GM12878 (cell line): ENCODE measurements around the gene MSH5.

Source experiments
- BHLHE40 ChIP-seq, 2 experiments: fragments of 450-650 bp in 1 of 2; IDR thresholded peaks; 2 replicates each; pipeline ENCODE4 v1.6.1; 2011 to 2017; ENCODE audit warnings: low read depth in 2 of 2, borderline replicate concordance in 1 of 2, improper control_type of control experiment in 1 of 2, low read length in 1 of 2, mild to moderate bottlenecking in 1 of 2
- NRF1 ChIP-seq: conservative IDR thresholded peaks from 2 replicates; pipeline ENCODE4 v1.6.1; 2011; ENCODE audit warnings: mild to moderate bottlenecking, low read depth, low read length, improper control_type of control experiment
- POLR2AphosphoS5 ChIP-seq: IDR thresholded peaks from 2 replicates; pipeline ENCODE4 v1.6.1; 2011; ENCODE audit warnings: mild to moderate bottlenecking, low read length, inconsistent platforms

- no peak for TF ChIP-seq BHLHE40 (IDR thresholded peaks at IDR 0.05; ENCODE audit: borderline replicate concordance in 1 of 2, low read depth in 2 of 2, low read length in 1 of 2)
- no peak for TF ChIP-seq NRF1
- no peak for TF ChIP-seq POLR2AphosphoS5
These were observed 22.6 kb downstream of the MSH5 start, which contains the start of gene SAPCD1 for GRCh38 chr6:31762356-31762755.
